Activated CD8-positive, alpha-beta memory T cell treated with anti-CD3 and anti-CD28 coated beads for 1 hour (primary cell): ENCODE measurements around the gene LPCAT1.
"Not testable (repeated sequence)": the region's sequence is repeated elsewhere in the genome, so short reads cannot be mapped to it uniquely, and the experiment has no call there.

Experiments
- DNase-seq, 2 donors: peaks; one replicate each; pipeline ENCODE4 v3.0.0-alpha.2; 2020; ENCODE audit warnings: low read depth in 1 of 2; ENCODE audit errors: extremely low read depth in 1 of 2

Gene LPCAT1

GRCh38 chr5:1541702-1542400, 18.1 kb upstream of the LPCAT1 start:
- DNase-seq, result no peak

GRCh38 chr5:1540831-1541701, 17.3 kb upstream of the LPCAT1 start:
- DNase-seq, result no peak

- DNase-seq, result no peak
These were observed 16.4 kb upstream of the LPCAT1 start for GRCh38 chr5:1540166-1540565.

GRCh38 chr5:1539393-1540161, 15.8 kb upstream of the LPCAT1 start:
- DNase-seq, result not testable (repeated sequence)

GRCh38 chr5:1538741-1539392, 15.1 kb upstream of the LPCAT1 start:
- no peak for DNase-seq

GRCh38 chr5:1538276-1538675, 14.5 kb upstream of the LPCAT1 start:
- DNase-seq, result no peak

- DNase-seq, result no peak
These were observed 13.9 kb upstream of the LPCAT1 start for GRCh38 chr5:1537603-1538154.

- DNase-seq, result no peak
These were observed 13.3 kb upstream of the LPCAT1 start for GRCh38 chr5:1536871-1537602.

GRCh38 chr5:1536322-1536845, 12.6 kb upstream of the LPCAT1 start:
- DNase-seq, result peak; percentile 35 to 45

- no peak for DNase-seq
These were observed 11.9 kb upstream of the LPCAT1 start for GRCh38 chr5:1535646-1536045.

- no peak for DNase-seq
These were observed 8.6 kb upstream of the LPCAT1 start for GRCh38 chr5:1532384-1532783.

- no peak for DNase-seq
These were observed 5.7 kb upstream of the LPCAT1 start for GRCh38 chr5:1529498-1529897.

GRCh38 chr5:1527533-1528205, 3.9 kb upstream of the LPCAT1 start:
- DNase-seq, result no peak

- no peak for DNase-seq
These were observed 2.9 kb upstream of the LPCAT1 start for GRCh38 chr5:1526681-1527131.

GRCh38 chr5:1526190-1526631, 2.5 kb upstream of the LPCAT1 start:
- no peak for DNase-seq

- DNase-seq, result no peak
These were observed 1.9 kb upstream of the LPCAT1 start for GRCh38 chr5:1525624-1526189.

- DNase-seq, result no peak
These were observed 1.3 kb upstream of the LPCAT1 start for GRCh38 chr5:1524799-1525623.

- DNase-seq, result no peak
These were observed 680 bp upstream of the LPCAT1 start for GRCh38 chr5:1524481-1524798.
